Measurements from ENCODE around the gene FRMD1.

Gene FRMD1

DNA sequence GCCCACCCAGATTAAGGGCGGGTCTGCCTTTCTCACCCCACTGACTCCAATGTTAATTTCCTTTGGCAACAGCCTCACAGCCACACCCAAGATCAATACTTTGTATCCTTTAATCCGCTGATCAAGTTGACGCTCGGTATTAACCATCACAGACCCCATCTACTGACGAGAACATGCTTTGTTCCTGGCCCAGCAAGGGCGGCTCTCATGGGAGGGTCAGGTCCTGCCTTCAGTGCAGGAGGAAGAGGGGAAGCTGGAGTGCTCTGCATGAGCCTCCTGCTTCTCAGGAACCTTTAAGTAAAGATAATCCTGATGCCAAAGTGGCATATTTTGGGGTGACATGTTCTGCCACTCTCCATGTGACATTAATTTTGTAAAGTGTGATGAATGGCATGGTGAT, 73.2 kb downstream of the FRMD1 start:
- no peaks in the 10 kb centered on the region for H3K9me3 ChIP-seq (ENCODE audit: severe bottlenecking)
- TF ChIP-seq, protein P1, sequence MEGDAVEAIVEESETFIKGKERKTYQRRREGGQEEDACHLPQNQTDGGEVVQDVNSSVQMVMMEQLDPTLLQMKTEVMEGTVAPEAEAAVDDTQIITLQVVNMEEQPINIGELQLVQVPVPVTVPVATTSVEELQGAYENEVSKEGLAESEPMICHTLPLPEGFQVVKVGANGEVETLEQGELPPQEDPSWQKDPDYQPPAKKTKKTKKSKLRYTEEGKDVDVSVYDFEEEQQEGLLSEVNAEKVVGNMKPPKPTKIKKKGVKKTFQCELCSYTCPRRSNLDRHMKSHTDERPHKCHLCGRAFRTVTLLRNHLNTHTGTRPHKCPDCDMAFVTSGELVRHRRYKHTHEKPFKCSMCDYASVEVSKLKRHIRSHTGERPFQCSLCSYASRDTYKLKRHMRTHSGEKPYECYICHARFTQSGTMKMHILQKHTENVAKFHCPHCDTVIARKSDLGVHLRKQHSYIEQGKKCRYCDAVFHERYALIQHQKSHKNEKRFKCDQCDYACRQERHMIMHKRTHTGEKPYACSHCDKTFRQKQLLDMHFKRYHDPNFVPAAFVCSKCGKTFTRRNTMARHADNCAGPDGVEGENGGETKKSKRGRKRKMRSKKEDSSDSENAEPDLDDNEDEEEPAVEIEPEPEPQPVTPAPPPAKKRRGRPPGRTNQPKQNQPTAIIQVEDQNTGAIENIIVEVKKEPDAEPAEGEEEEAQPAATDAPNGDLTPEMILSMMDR (IDR thresholded peaks at IDR 0.05; ENCODE audit: poor library complexity, severe bottlenecking) = no peak

DNA sequence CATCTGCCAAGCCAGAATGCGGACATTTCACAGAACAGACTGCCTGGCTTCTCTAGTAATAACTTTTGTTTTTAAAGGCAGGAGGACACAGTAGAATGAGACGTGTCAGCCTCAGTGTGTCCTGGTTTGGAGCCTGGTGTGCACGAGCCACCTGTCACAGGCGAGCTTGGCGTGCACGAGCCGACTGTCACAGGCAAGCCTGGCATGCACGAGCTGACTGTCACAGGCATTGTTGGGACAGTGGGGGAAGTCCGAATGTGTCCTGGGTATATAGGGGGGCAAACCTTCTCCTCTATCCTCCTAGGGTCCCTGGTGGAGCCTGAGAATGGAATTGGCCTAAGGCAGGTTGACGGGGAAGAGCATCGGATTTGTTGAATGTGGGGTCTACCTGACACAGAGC, 74.1 kb downstream of the FRMD1 start:
- Histone ChIP-seq H3K9me3 (ENCODE audit: severe bottlenecking) (no peaks in the 10 kb centered on the region), H3K4me1 (ENCODE audit: insufficient read depth, poor library complexity, severe bottlenecking) (peaks cover 17% of the 10 kb centered on the region), H3K36me3 (ENCODE audit: low read depth) (no peaks in the 10 kb centered on the region), H3K27me3 (ENCODE audit: insufficient read depth, poor library complexity, severe bottlenecking) (no peaks in the 10 kb centered on the region), H3K27ac (ENCODE audit: poor library complexity, severe bottlenecking) (no peak overlapping the region), H3K4me3 (ENCODE audit: severe bottlenecking) (no peak overlapping the region)
- TF ChIP-seq, protein P1 (IDR thresholded peaks at IDR 0.05; ENCODE audit: poor library complexity, severe bottlenecking) = no peak
- ATAC-seq (ENCODE audit: low read depth) = no peak
- DNase-seq (ENCODE audit: low spot score) = no peak

More for the DNA sequence above, 73.2 kb downstream of the FRMD1 start:
- Histone ChIP-seq H3K27me3 (ENCODE audit: insufficient read depth, poor library complexity, severe bottlenecking) (no peaks in the 10 kb centered on the region), H3K27ac (ENCODE audit: poor library complexity, severe bottlenecking) (no peak overlapping the region), H3K36me3 (ENCODE audit: low read depth) (no peaks in the 10 kb centered on the region), H3K4me1 (ENCODE audit: insufficient read depth, poor library complexity, severe bottlenecking) (peaks cover 17% of the 10 kb centered on the region), H3K4me3 (ENCODE audit: severe bottlenecking) (no peak overlapping the region)
- ATAC-seq (ENCODE audit: low read depth) = no peak
- DNase-seq (ENCODE audit: low spot score) = no peak

DNA sequence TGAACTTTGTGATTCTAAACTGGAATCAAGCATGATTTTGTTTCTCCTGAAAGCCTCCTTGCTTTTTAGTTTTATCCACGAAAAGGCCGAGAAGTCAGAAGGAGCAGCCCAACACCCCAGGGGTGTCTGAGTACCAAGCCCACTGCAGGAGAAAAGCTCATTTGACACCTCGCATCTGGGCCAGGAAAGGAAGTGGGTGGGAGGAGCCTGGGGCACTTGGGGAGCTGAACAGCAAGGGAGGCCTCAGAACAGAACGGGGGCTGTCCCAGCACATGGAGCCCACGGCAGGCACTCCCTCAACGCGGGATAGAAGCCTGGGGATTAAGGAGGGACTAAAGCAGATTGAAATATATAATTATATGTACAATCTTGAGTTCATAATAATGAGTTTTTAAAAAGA, 75.0 kb downstream of the FRMD1 start:
- H3K27ac ChIP-seq (ENCODE audit: poor library complexity, severe bottlenecking) = no peak overlapping the region
- H3K4me3 ChIP-seq (ENCODE audit: severe bottlenecking) = no peak overlapping the region
- no peaks in the 10 kb centered on the region for H3K27me3 ChIP-seq (ENCODE audit: insufficient read depth, poor library complexity, severe bottlenecking)
- TF ChIP-seq, protein P1 (IDR thresholded peaks at IDR 0.05; ENCODE audit: poor library complexity, severe bottlenecking) = no peak
- no peak for ATAC-seq (ENCODE audit: low read depth)
- H3K36me3 ChIP-seq (ENCODE audit: low read depth) = no peaks in the 10 kb centered on the region
- peaks cover 17% of the 10 kb centered on the region for H3K4me1 ChIP-seq (ENCODE audit: insufficient read depth, poor library complexity, severe bottlenecking)
- no peak for DNase-seq (ENCODE audit: low spot score)
- H3K9me3 ChIP-seq (ENCODE audit: severe bottlenecking) = no peaks in the 10 kb centered on the region

Data from RWPE2 (cell line).